ENCODE measurements around the gene TSPAN15.
A peak's percentile ranks its signal among the peaks of the same experiment; 100 is the strongest.

Gene TSPAN15

DNA sequence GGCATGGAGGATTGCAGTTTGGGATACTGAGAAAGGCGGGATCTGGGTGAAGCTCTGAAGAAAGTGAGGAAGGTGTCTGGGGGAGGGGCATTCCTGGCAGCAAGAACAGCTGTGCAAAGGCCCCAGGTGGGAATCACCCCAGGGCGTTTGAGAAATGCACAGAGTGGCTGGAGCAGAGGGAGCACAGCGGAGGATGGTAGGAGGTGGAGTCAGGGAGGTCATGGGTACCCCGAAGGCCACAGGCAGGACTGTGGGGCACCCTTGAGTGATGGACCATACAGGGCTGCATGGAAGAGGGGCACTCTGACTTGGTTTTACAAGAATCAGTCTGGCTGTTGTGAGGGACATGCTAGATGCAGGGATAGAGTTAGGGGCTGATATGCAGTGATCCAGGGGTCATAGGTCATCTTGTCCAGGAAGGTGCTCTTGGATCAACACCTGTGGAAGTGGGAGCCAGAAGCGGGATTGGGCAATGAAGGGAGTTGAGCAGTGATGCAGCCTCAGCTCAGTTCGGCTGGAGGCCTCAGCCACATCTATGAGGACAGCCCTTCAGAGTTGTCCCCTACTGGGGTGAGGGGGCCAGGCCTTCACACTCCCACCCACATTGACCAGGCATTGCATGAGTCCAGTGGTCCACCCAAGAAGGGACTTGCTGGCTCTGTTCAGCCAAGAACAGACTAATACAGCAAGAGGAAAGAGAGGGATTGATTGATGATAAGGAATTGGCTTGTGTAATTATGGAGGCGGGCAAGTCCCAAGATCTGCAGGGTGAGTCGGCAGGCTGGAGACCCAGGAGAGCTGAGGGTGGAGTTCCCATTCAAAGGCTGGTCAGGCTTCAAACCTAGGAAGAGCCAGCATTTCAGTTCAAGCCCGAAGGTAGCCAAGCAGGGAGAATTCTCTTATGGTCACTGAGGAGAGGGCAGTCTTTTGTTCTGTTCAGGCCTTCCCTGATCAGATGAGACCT is 48.7 kb downstream of the TSPAN15 start:
- no peak for DNase-seq

DNA sequence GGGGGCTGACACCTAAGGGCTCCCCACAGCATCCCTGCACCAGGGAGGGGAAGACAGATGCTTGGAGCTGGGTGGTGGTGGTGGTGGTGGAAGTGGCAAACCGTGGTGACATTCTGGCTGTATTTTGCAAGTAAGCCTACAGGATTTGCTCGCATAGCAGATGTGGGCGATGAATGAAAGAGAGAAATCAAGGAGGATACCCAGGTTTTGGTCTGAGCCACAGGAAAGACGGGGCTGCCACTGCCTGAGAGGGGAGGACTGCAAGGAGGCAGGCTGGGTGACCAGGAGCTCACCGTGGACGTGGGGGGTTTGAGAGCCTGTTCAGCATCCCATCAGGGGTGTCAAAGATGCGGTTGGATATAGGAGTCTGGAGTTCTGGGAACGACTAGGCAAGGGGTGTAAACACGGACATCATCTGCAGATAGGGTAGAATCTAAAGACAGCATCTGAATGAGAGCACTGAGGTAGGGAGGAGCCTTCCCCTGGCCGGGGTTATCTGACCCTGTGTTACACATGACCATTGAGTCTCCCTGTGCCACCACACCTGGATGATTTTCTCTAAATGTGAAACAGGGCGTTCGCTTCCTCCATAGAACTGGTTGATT is 49.7 kb downstream of the TSPAN15 start:
- no peak for DNase-seq

DNA sequence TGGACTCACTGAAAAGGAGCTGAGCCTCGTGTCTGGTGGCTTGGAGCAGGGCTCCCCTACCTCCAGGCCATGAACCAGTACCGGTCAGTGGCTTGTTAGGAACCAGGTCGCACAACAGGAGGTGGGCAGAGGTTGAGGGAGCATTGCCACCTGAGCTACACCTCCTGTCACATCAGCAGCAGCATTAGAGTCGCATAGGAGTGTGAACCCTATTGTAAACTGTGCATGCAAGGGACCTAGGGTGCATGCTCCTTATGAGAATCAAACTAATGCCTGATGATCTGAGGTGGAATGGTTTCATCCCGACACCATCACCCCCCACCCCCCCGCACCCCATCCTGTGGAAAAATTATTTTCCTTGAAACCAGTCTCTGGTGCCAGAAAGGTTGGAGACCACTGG is 50.4 kb downstream of the TSPAN15 start:
- DNase-seq = no peak

DNA sequence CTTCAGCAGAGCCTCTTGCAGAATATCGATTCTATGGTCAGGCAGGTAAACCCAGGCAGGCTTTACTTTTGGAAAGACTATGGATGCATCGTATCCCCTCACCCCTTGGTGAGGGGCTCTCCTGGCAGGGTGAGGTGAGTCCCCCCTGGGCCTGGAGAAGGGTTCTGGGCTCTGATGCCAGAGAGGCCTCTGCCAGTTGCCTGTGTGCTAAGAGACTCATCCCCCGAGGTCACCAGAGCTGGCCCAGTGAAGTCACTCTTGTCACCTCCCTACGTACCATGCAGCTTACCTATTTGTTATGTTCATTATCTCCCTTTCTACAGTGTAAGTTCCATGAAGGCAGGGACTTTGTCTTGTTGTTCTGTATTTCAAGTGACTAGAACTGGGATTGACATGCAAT is 51.3 kb downstream of the TSPAN15 start:
- DNase-seq = no peak

DNA sequence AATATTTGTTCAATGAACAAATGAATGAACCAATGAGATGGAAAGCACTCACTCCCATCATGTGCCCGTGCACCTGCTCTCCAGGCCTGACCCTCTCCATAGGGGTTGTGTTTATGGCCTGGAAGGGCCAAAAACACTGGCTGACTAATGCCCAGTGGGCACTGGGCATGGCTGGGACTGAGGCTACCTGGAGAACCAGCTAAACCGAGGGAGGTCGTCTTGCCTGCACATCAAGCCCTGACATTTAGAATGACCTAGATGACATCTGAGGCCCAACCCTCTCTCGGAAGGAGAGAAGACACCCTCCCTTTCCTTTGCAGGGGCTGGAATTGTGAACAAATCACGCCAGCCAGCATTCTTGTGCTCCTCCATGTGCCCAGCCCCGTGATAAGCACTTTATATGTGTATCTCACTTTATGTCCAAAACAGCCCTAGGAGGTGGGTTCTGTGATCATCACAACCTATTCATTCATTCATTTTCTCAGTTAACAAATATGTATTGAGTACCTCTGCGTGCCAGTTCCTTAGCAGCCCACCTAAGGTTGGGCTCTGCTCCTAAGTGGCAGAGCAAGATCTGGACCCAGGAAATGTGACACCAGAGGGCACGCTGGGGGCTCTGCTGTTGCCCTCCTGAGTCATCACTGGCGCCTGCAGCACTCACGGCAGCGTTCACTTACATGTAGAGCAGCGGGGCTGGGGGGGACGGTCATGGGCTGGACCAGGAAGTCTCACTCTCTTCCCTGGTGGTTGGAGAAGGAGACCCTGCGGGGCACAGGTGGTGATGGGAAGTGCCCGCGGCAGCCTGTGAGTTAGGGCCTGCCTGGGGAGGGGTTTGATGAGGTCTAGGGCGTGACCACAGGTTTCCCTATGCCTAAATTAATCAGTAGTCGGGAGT is 52.0 kb downstream of the TSPAN15 start:
- DNase-seq = no peak

DNA sequence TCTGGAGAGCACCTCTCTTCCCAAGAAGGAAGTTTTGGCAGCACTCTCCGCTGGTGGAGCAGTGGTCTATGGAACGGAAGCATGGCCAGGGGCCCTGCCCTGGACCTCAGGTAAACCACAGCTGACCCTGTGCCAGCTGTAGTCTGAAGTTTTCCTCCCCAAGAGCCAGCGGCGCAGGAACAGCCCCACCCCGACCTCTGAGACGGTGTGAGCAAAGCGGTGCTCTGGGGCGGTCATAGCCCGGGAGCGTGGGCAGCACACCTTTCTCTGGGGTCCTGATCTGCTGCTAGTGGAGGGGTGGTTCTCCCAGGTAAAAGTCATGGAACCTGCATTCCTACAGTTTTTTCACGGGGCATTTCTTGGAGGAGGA is 52.6 kb downstream of the TSPAN15 start:
- no peak for DNase-seq

DNA sequence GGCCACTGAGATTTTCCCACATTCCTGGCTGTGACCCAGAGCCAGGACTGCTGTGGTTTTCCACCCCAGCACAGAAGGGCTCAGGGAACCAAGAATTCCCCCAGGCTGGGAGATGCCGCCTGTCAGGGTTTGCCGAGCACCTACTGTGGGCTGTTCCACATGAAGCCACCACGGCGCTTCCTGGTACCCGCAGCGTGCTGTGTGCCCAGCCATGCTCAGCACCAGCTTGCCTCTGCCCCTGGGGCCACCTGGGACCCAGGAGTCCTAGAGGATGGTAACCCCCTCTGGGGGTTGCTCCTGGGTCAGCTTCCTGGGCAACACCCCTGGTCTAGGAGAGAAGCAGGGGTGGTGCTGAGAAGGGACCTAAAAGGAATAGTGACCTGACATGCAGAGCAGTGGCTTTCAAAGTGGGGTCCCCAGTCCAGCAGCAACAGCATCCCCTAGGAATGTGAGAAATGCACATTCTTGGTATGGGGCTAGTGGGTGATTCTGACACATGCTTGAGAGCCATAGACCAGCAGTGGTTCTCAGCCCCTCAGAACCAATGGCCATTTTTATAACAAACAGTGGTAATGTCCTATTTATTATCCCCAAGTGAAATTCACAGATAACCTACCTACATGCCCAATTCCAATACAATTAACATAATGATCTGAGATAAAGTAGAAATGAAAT is 53.4 kb downstream of the TSPAN15 start:
- no peak for DNase-seq

DNA sequence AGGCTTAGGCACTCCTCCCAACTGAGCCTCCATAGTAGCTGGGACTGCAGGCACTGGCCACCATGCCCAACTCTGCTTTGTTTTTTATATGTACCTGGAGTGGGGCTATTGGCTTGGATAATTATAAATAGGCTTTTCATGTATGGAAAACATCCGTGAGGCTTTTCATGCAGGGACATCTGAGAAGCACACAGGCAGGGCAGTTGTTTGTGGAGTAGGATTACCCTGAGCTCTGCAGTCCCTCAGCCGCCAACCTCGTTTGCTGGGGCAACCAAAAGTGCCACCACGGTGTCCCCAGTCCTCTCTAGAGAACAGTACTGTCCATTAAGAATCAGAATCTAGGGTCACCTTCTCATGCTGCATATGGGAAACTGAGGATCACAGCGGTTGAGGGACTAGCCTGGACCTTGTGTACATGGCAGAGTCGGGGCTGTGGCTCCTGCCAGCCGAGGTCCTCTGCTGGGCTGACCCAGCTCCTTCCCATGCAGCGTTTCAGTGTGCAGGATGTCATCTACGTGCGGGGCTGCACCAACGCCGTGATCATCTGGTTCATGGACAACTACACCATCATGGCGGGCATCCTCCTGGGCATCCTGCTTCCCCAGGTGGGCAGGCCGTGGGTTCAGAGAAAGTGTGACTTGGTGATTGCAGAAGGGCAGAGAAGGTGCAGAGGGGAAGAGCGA is 54.5 kb downstream of the TSPAN15 start:
- no peak for DNase-seq

DNA sequence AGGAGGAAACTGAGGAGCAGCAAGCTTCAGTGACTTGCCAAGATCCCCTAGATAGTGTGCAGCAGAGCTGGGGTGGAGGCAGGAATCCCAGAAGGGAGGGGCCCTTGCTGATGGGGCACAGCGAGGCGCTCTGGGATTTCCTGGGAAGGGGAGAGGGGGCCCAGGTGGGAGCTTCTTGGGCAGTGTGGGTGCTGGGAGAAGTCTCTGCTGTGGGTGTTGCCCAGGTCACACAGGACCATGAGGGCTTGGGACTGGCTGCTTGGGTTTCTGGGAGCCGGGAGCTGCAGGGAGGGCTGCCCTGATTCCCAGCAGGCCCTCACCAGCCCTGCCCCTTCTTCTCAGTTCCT is 55.2 kb downstream of the TSPAN15 start:
- no peak for DNase-seq

DNA sequence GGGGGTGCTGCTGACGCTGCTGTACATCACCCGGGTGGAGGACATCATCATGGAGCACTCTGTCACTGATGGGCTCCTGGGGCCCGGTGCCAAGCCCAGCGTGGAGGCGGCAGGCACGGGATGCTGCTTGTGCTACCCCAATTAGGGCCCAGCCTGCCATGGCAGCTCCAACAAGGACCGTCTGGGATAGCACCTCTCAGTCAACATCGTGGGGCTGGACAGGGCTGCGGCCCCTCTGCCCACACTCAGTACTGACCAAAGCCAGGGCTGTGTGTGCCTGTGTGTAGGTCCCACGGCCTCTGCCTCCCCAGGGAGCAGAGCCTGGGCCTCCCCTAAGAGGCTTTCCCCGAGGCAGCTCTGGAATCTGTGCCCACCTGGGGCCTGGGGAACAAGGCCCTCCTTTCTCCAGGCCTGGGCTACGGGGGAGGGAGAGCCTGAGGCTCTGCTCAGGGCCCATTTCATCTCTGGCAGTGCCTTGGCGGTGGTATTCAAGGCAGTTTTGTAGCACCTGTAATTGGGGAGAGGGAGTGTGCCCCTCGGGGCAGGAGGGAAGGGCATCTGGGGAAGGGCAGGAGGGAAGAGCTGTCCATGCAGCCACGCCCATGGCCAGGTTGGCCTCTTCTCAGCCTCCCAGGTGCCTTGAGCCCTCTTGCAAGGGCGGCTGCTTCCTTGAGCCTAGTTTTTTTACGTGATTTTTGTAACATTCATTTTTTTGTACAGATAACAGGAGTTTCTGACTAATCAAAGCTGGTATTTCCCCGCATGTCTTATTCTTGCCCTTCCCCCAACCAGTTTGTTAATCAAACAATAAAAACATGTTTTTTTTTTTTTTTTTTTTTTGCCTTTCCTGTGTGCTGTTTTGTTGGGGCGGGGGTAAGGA is 55.8 kb downstream of the TSPAN15 start:
- peak in 1 of 58 donors; percentile 43 for DNase-seq

DNA sequence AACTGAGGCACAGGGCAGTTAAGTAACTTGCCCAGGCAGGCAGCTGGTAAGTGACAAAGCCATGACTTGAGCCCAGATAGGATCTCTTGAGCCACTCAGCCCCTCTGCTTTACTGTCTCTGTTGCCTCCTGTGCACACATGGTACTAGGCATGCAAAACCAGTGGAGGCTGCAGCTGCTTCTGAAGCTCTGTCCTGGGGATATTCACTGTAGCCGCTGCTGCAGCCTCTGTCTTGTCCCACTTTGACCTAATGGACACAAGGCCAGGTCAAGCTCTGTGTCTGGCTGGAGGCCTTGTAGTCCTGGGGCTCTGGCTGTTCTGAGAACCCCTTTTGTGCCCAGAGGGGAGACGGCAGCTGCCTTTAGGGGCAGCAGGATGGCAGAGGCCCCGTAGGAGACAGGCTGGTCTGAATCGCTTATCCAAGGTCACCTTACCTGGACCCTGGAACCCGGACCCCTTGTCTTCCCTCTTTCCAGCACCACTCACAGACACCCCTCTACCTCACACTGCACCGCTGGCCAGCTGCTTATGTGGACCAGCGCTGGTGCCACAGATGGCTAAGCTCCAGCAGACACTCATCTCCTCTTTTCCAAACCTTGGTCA is 57.6 kb downstream of the TSPAN15 start:
- DNase-seq = no peak

DNA sequence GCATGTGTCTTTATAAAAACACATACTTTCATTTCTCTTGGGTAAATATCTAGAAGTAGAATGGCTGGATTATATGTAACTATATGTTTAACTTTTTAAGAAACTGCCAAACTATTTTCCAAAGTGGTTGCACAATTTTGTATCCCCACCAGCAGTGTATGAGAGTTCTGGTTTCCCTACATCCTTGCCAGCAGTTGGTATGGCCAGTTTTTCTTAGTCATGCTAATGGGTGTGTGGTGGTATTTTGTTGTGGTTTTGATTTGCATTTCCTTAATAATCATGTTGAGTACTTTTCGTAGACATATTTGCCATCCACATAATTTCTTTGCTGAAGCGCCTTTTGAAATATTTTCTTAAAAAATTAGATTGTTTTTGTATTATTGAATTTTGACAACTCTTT is 61.6 kb downstream of the TSPAN15 start:
- no peak for DNase-seq

DNA sequence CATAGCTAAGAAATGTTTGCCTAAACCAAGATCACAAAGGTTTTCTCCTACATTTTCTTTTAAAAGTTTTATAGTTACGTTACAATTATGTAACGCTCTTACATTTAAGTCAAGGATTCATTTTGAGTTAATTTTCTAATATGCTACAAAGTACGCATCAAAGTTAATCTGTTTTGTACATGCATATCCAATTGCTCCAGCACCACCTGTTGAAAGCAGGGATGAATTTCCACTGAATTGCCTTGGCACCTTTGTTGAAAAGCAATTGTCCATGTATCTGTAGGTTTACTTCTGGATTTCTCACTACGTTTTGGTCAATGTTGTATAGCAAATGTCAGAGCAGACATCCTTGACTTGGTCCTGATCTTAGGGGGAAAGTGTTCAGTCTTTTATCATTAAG is 62.4 kb downstream of the TSPAN15 start:
- DNase-seq = no peak

DNA sequence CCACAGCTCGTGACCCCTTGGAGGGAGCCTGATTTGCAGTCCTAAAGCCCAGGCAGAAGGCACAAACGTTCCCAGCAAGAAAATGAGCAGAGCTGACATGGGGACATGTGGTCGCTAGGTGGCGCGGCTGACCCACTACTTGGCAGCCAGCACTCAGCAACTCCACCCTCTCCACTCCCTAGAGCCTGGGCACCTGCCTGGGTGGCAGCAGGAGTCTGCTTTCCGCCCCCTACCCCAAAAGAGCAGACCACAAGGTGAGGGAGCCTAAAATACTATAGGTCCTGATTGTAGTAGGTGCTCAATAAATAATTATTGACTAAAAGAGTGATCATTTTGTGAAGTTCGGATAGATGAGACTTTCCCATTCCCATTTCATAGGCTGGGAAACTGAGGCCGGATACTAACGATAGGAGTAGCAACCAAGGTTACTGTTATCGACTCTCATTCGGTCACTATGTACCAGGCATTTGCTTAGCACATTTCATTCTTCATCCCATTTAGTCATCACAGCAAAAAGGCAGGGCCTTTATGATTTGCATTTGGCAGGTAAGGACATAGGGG is 64.5 kb downstream of the TSPAN15 start:
- DNase-seq = peak in 31 of 58 donors; percentile 9 to 78 (median 38)

DNA sequence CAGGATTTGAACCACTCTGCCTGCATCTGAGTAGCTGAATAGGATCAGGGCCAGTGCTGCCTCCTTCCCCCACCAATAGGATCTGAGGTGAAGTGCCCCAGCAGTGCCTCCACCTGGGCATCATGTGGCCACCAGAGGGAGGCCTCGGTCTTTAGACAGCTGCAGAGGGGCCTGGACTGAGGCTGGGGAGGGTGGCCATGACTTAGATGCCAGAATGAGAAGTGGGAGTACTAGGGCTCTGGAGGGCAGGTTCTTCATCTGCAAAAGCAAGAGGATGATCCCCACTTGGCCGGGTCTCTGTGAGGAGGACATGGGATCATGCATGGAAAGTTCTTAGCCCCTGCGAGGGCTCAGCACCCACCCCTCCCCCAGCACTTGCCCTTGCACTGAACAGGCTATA is 65.1 kb downstream of the TSPAN15 start:
- no peak for DNase-seq

DNA sequence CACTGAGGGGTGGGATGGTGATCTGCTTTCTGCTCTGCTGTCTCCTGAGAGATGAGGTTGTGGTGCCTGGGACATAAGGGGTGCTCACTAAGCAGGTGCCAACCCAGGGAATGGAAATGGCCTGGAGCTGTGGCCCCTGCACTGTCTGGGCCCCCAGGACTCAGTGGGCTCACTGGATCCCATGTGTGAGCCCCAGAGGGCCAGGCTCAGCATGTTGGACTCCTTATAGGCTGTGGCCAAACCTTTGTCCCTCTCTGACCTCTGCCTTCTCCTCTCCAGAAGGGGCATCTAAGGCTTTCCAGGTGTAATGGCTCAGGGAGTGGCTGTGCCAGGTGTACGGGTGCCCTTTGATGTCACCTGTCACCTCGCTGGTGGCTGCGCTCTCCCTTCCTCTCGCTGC is 65.5 kb downstream of the TSPAN15 start:
- DNase-seq = no peak

DNA sequence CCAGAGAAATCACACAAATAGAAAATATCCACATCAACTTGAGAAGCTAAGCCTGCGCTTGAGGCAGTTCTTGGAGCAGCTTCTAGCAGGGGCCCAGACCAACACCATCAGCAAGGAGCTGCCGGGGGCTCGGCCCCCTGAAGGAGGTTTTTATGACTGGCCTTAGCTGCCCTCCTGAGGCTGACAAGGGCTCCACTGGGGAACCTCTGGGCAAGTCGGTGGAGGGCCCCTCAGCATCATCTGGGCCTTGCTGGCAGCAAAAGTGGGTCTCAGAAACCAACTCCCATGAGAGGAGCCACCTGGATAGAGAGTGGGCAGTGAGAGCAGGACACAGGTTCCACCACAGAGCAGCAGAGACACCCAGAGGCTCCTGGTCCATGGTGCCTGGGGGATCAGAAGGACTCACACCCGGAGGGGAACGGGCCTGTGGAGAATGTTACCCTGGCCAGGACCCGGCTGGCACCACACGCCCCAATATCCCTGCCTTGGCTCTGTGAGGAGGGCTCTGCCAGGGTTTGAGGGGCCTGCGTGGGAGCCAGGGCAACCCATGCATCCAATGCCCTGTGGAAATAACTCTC is 66.1 kb downstream of the TSPAN15 start:
- no peak for DNase-seq

DNA sequence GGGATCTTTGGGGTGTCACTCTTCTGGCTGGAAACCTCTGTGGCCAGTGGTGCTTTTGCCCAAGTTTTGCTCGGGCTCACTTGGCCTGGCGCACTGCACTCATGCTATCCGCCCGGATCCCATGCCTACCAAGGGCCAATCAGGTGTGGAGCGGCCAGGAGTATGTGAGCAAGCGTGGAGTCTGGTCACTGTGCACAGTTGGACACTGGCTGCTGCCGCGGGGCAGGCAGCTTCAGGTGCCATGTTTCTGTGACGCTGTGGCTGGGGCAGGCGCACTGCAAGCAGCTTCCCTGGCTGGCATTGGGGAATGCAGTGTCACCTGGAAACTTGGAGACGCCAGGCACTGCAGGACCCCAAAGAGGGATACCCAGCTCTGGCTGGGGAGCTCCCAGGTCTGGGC is 76.7 kb downstream of the TSPAN15 start:
- no peak for DNase-seq

DNA sequence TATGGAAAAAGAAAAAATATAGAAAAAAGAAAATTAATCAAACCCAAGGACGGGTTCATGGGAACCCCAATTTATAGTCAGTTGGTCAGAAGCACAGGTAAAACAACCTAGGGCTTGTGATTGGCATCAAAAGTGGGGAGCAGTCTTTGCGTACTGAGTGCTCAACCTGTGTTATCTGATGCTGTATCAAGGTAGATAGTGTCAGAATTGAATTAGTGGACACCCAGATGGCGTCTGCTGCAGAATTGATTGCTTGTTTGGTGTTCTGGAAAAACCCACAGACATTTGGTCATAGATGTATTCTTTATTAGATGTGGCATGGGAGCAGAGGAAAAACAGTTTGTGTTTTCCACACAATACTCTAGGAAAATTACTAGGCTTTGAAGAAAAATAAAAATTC is 82.4 kb downstream of the TSPAN15 start:
- DNase-seq = no peak
